SH-SY5Y (cell line): ENCODE data around the gene MYMK.

Experiments
- GATA2 ChIP-seq: IDR thresholded peaks from 2 replicates; pipeline ENCODE4 v1.6.1; 2011; ENCODE audit warnings: mild to moderate bottlenecking, low read depth, low read length
- GATA3 ChIP-seq: IDR thresholded peaks from 2 replicates; pipeline ENCODE4 v1.6.1; 2011; ENCODE audit warnings: low read depth, mild to moderate bottlenecking, low read length, moderate library complexity

GRCh38 chr9:133490201-133490681 is 34.5 kb downstream of the MYMK start:
- no peak for TF ChIP-seq GATA2
- no peak for TF ChIP-seq GATA3
